Neutrophil (primary cell): ENCODE results near the gene CCP110.

Experiments used
- H3K27ac ChIP-seq: fragments of 200-600 bp; sonication (generic); 2 replicates; pipeline ENCODE4 v1.5.1; 2016; ENCODE audit warnings: mild to moderate bottlenecking, moderate library complexity
- H3K27me3 ChIP-seq: fragments of 200-600 bp; sonication (generic); 2 replicates; pipeline ENCODE4 v1.6.0; 2016; ENCODE audit warnings: mild to moderate bottlenecking
- H3K36me3 ChIP-seq: fragments of 200-600 bp; sonication (generic); 2 replicates; pipeline ENCODE4 v1.5.1; 2017
- H3K4me1 ChIP-seq, 2 experiments: fragments of 200-600 bp in 1 of 2; sonication (generic) in 1 of 2; 1 replicate in 1 of 2; 2 replicates in 1 of 2; pipeline versions ENCODE4 v1.5.1 to v1.6.1; 2013 to 2016; ENCODE audit warnings: low read depth in 1 of 2, low read length in 1 of 2, mild to moderate bottlenecking in 1 of 2, moderate library complexity in 1 of 2; ENCODE audit not compliant: control insufficient read depth in 1 of 2, insufficient read depth in 1 of 2
- H3K4me3 ChIP-seq, 2 experiments: fragments of 200-600 bp in 1 of 2; sonication (generic) in 1 of 2; 1 replicate in 1 of 2; 2 replicates in 1 of 2; pipeline ENCODE4 v1.5.1; 2013 to 2016; ENCODE audit warnings: low read depth in 1 of 2, low read length in 1 of 2, mild to moderate bottlenecking in 1 of 2, moderate library complexity in 1 of 2
- H3K9me3 ChIP-seq: fragments of 200-600 bp; sonication (generic); 2 replicates; pipeline ENCODE4 v1.5.1; 2016
- TF ChIP-seq, protein P1 (sequence below): fragments of 200-600 bp; sonication (generic); IDR thresholded peaks from 2 replicates; pipeline ENCODE4 v1.5.1; 2016; ENCODE audit warnings: antibody characterized with exemption

The CCP110 gene

DNA sequence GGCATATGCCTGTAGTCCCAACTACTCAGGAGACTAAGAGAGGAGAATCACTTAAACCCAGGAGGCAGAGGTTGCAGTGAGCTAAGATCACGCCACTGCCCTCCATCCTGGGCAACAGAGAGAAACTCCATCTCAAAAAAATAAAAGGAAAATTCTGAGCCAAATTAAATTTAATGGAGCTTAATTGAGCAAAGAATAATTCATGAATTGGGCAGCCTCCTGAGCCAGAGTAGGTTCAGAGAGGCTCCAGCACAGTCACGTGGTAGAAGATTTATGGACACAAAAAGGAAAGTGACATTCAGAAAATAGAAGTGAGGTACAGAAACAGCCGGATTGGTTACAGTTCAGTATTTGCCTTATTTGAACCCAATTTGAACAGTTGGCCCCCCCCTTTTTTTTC is 42.6 kb downstream of the CCP110 start:
- TF ChIP-seq, protein P1, sequence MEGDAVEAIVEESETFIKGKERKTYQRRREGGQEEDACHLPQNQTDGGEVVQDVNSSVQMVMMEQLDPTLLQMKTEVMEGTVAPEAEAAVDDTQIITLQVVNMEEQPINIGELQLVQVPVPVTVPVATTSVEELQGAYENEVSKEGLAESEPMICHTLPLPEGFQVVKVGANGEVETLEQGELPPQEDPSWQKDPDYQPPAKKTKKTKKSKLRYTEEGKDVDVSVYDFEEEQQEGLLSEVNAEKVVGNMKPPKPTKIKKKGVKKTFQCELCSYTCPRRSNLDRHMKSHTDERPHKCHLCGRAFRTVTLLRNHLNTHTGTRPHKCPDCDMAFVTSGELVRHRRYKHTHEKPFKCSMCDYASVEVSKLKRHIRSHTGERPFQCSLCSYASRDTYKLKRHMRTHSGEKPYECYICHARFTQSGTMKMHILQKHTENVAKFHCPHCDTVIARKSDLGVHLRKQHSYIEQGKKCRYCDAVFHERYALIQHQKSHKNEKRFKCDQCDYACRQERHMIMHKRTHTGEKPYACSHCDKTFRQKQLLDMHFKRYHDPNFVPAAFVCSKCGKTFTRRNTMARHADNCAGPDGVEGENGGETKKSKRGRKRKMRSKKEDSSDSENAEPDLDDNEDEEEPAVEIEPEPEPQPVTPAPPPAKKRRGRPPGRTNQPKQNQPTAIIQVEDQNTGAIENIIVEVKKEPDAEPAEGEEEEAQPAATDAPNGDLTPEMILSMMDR = no peak

GRCh38 chr16:19567560-19567959 is 43.8 kb downstream of the CCP110 start:
- Histone ChIP-seq H3K36me3 (peaks cover 49% of the 10 kb centered on the region), H3K27ac (no peak overlapping the region), H3K4me3 (no peak overlapping the region), H3K9me3 (no peaks in the 10 kb centered on the region), H3K4me1 (no peaks in the 10 kb centered on the region), H3K27me3 (no peaks in the 10 kb centered on the region)
- TF ChIP-seq, protein P1 = no peak

More for the DNA sequence above, 42.6 kb downstream of the CCP110 start:
- Histone ChIP-seq H3K27ac (no peak overlapping the region), H3K9me3 (no peaks in the 10 kb centered on the region), H3K36me3 (peaks cover 38% of the 10 kb centered on the region), H3K4me1 (no peaks in the 10 kb centered on the region), H3K4me3 (no peak overlapping the region), H3K27me3 (no peaks in the 10 kb centered on the region)

GRCh38 chr16:19573997-19574396 is 50.3 kb downstream of the CCP110 start:
- TF ChIP-seq, protein P1 = no peak
- Histone ChIP-seq H3K4me1 (no peaks in the 10 kb centered on the region), H3K27ac (no peak overlapping the region), H3K9me3 (no peaks in the 10 kb centered on the region), H3K4me3 (no peak overlapping the region), H3K36me3 (peaks cover 69% of the 10 kb centered on the region), H3K27me3 (no peaks in the 10 kb centered on the region)

- no peaks in the 10 kb centered on the region for H3K27me3 ChIP-seq
- peaks cover 70% of the 10 kb centered on the region for H3K36me3 ChIP-seq
- no peaks in the 10 kb centered on the region for H3K9me3 ChIP-seq
- TF ChIP-seq, protein P1 = no peak
- no peak overlapping the region for H3K27ac ChIP-seq
- no peak overlapping the region for H3K4me3 ChIP-seq
- no peaks in the 10 kb centered on the region for H3K4me1 ChIP-seq
Observed at GRCh38 chr16:19574615-19575014, 50.9 kb downstream of the CCP110 start.

- H3K4me1 ChIP-seq = no peaks in the 10 kb centered on the region
- no peak overlapping the region for H3K4me3 ChIP-seq
- TF ChIP-seq, protein P1 = no peak
- no peaks in the 10 kb centered on the region for H3K27me3 ChIP-seq
- no peak overlapping the region for H3K27ac ChIP-seq
- H3K36me3 ChIP-seq = peaks cover 79% of the 10 kb centered on the region
- no peaks in the 10 kb centered on the region for H3K9me3 ChIP-seq
Observed at GRCh38 chr16:19578378-19578971, 54.7 kb downstream of the CCP110 start.
